Central memory CD8-positive, alpha-beta T cell (primary cell): ENCODE measurements around the gene C16orf92.

ENCODE experiments used
- ATAC-seq: fragments of 150-1000 bp; cut with Tn5 transposase; replicated peaks from 2 replicates; pipeline ENCODE4 v1.10.0; 2022; ENCODE audit warnings: mild to moderate bottlenecking, moderate FRiP score, moderate number of reproducible peaks; ENCODE audit not compliant: poor library complexity, severe bottlenecking; ENCODE audit errors: extremely low read depth
- DNase-seq, 2 donors: peaks; one replicate each; pipeline ENCODE4 v3.0.0; 2021; ENCODE audit warnings: low spot score in 2 of 2
- H3K27ac Mint-ChIP-seq: one replicate; pipeline ENCODE4 v1.8.0; 2022; ENCODE audit warnings: low read depth, mild to moderate bottlenecking, moderate library complexity, mixed read lengths
- H3K27me3 Mint-ChIP-seq: one replicate; pipeline ENCODE4 v1.8.0; 2022; ENCODE audit warnings: mixed read lengths
- H3K36me3 Mint-ChIP-seq: one replicate; pipeline ENCODE4 v1.8.0; 2022; ENCODE audit warnings: mild to moderate bottlenecking, moderate library complexity, mixed read lengths; ENCODE audit not compliant: insufficient read depth
- H3K4me1 Mint-ChIP-seq: one replicate; pipeline ENCODE4 v1.8.0; 2022; ENCODE audit warnings: mixed read lengths
- H3K4me3 Mint-ChIP-seq: one replicate; pipeline ENCODE4 v1.8.0; 2022; ENCODE audit warnings: mild to moderate bottlenecking, moderate library complexity, mixed read lengths
- H3K9me3 Mint-ChIP-seq: one replicate; pipeline ENCODE4 v1.8.0; 2022; ENCODE audit warnings: mixed read lengths

Gene C16orf92

GRCh38 chr16:30065102-30065942, 42.3 kb downstream of the C16orf92 start, which contains the start of gene ALDOA:
TSS of gene ALDOA (plus strand) at chr16:30065760. CDS start at chr16:30066898, 1,138 bp downstream.
- Mint-ChIP-seq H3K27me3 (no peaks in the 10 kb centered on the region), H3K36me3 (peaks cover 53% of the 10 kb centered on the region), H3K4me3 (peak within 1 kb of the TSS; percentile 96), H3K4me1 (peaks cover 39% of the 10 kb centered on the region), H3K9me3 (no peaks in the 10 kb centered on the region), H3K27ac (peak within 1 kb of the TSS; percentile 98)
- DNase-seq (peak; percentile 86 to 92), ATAC-seq (peak; percentile 87)

DNA sequence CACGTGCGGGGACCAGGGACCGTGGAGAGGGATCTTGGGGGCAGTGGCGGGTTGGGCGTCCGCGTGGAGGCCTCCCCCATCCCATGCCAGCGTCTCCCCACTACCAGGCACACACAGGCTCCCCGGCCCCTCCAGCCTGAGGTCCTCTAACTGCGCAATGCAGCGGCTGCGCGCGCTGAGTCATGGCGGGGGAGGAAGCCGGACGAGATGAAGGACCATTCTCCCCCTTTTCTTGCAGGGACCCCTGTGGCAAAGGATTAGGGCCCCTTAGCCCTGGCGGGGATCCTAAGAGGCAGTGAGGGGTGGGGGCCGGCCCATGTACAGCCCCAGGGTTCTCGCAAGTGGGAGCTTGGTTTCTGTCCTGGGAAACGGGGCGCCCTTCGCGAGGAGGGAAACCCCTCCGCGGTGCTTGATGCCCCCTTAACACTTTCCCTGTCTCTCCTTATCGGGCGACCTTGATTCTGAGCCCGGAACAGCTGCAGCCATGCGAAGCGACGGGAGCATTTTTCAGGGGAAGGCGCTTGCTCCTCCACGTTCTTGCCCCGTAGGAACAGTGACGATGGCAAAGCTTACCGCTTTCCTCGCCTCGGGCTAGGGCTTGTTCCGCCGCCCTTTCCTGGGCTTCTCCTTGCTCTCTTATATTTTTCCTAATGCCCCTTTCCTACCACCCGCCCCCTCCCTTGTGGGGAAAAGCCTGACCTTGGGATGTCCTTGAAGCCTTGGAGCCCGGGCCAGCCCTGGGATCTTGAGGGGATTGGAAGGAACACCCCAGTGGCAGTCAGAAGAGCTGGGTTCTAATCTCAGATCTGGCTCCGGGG, 43.2 kb downstream of the C16orf92 start:
- peaks cover 59% of the 10 kb centered on the region for H3K36me3 Mint-ChIP-seq
- H3K27me3 Mint-ChIP-seq, result no peaks in the 10 kb centered on the region
- peak overlapping the region; percentile 98 for H3K27ac Mint-ChIP-seq
- DNase-seq (peak in 1 of 2 donors; percentile 21), ATAC-seq (no peak)
- peaks cover 39% of the 10 kb centered on the region for H3K4me1 Mint-ChIP-seq
- H3K9me3 Mint-ChIP-seq, result no peaks in the 10 kb centered on the region
- peak overlapping the region; percentile 96 for H3K4me3 Mint-ChIP-seq

- peak overlapping the region; percentile 96 for H3K4me3 Mint-ChIP-seq
- ATAC-seq (no peak), DNase-seq (no peak)
- peak overlapping the region; percentile 98 for H3K27ac Mint-ChIP-seq
- H3K36me3 Mint-ChIP-seq, result peaks cover 64% of the 10 kb centered on the region
- no peaks in the 10 kb centered on the region for H3K9me3 Mint-ChIP-seq
- no peaks in the 10 kb centered on the region for H3K27me3 Mint-ChIP-seq
- peaks cover 39% of the 10 kb centered on the region for H3K4me1 Mint-ChIP-seq
These were observed 44.0 kb downstream of the C16orf92 start for GRCh38 chr16:30066761-30067583.

- ATAC-seq, result no peak
- no peak overlapping the region for H3K27ac Mint-ChIP-seq
- DNase-seq, result no peak
- H3K36me3 Mint-ChIP-seq, result peaks cover 70% of the 10 kb centered on the region
- H3K9me3 Mint-ChIP-seq, result no peaks in the 10 kb centered on the region
- peak overlapping the region; percentile 96 for H3K4me3 Mint-ChIP-seq
- peaks cover 39% of the 10 kb centered on the region for H3K4me1 Mint-ChIP-seq
- H3K27me3 Mint-ChIP-seq, result no peaks in the 10 kb centered on the region
These were observed 44.6 kb downstream of the C16orf92 start for GRCh38 chr16:30067584-30067916.

DNA sequence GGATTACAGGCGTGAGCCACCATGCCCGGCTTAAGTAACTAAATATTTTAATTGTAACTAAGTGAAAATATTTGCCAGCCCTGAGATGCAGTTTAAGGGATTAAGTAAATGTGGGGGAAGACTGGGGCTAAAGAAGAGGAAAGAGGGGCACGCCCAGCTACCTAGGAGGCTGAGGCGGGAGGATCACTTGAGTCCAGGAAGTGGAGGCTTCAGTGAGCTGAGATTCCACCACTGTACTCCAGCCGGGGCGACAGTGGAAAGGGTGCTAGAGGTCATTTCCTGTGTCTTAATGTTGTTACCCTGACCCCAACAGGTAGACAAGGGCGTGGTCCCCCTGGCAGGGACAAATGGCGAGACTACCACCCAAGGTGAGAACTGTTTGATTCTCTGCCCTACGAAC, 45.3 kb downstream of the C16orf92 start:
- no peaks in the 10 kb centered on the region for H3K9me3 Mint-ChIP-seq
- H3K27ac Mint-ChIP-seq, result peak overlapping the region; percentile 32
- DNase-seq (no peak), ATAC-seq (no peak)
- H3K4me1 Mint-ChIP-seq, result peaks cover 39% of the 10 kb centered on the region
- H3K27me3 Mint-ChIP-seq, result no peaks in the 10 kb centered on the region
- H3K36me3 Mint-ChIP-seq, result peaks cover 70% of the 10 kb centered on the region
- H3K4me3 Mint-ChIP-seq, result peak overlapping the region; percentile 38

DNA sequence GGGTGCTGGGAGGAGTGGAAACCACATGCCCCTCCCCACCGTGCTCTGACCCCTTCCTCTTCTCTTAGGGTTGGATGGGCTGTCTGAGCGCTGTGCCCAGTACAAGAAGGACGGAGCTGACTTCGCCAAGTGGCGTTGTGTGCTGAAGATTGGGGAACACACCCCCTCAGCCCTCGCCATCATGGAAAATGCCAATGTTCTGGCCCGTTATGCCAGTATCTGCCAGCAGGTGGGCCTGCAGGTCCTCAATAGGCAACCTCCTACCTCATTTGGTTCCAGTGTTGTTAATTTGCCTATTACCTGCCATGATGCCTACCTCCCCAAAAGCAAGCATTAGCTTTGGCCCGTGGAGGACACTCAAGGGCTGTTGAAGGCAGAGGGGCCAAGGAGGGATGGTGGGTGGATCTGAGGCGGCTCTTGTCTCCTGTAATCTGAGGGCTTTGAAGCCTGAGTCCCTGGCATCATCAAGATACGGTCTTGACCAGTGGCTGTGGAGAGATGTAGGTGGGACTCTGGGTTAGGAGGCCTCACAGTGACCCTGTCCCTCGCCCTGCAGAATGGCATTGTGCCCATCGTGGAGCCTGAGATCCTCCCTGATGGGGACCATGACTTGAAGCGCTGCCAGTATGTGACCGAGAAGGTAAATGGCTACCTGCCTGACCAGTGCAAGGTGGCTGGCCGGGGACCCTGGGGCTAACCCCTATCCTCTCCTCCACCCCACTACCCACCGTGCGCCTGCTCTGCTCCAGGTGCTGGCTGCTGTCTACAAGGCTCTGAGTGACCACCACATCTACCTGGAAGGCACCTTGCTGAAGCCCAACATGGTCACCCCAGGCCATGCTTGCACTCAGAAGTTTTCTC, 46.0 kb downstream of the C16orf92 start:
- Mint-ChIP-seq H3K27me3 (no peaks in the 10 kb centered on the region), H3K9me3 (no peaks in the 10 kb centered on the region), H3K4me3 (peak overlapping the region; percentile 38), H3K36me3 (peaks cover 73% of the 10 kb centered on the region), H3K4me1 (peaks cover 33% of the 10 kb centered on the region), H3K27ac (peak overlapping the region; percentile 32)
- ATAC-seq, result no peak
- DNase-seq, result peak; percentile 39 to 51

DNA sequence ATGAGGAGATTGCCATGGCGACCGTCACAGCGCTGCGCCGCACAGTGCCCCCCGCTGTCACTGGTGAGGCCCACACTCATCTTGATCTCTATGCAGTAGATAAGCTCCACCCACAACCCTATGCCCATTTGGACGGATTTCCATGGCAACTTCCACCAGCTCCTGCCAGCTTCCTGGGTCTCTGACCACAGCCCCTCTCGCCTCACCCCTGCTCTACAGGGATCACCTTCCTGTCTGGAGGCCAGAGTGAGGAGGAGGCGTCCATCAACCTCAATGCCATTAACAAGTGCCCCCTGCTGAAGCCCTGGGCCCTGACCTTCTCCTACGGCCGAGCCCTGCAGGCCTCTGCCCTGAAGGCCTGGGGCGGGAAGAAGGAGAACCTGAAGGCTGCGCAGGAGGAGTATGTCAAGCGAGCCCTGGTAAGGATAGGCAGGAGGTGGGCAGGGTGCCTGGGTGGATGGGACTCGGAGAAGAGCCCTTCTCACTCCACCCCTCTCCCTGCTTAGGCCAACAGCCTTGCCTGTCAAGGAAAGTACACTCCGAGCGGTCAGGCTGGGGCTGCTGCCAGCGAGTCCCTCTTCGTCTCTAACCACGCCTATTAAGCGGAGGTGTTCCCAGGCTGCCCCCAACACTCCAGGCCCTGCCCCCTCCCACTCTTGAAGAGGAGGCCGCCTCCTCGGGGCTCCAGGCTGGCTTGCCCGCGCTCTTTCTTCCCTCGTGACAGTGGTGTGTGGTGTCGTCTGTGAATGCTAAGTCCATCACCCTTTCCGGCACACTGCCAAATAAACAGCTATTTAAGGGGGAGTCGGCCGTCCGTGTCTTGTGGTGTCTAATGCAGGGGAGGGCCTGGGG, 46.8 kb downstream of the C16orf92 start:
- no peaks in the 10 kb centered on the region for H3K9me3 Mint-ChIP-seq
- no peak overlapping the region for H3K27ac Mint-ChIP-seq
- ATAC-seq, result no peak
- peak overlapping the region; percentile 29 for H3K4me3 Mint-ChIP-seq
- H3K36me3 Mint-ChIP-seq, result peaks cover 70% of the 10 kb centered on the region
- no peaks in the 10 kb centered on the region for H3K27me3 Mint-ChIP-seq
- no peak for DNase-seq
- peaks cover 28% of the 10 kb centered on the region for H3K4me1 Mint-ChIP-seq

- Mint-ChIP-seq H3K36me3 (peaks cover 64% of the 10 kb centered on the region), H3K9me3 (no peaks in the 10 kb centered on the region), H3K4me3 (peak overlapping the region; percentile 29), H3K27ac (no peak overlapping the region), H3K27me3 (no peaks in the 10 kb centered on the region), H3K4me1 (peaks cover 33% of the 10 kb centered on the region)
- ATAC-seq (no peak), DNase-seq (no peak)
These were observed 47.5 kb downstream of the C16orf92 start for GRCh38 chr16:30070490-30070889.
